ENCODE data around the gene PLCE1. TPM values are rescaled to one million over a fixed set of nuclear protein-coding genes. Genes with fewer than 3 reads are reported as not detected.

Gene PLCE1
- polyA plus RNA-seq, 1 experiment: 3.3 TPM

DNA sequence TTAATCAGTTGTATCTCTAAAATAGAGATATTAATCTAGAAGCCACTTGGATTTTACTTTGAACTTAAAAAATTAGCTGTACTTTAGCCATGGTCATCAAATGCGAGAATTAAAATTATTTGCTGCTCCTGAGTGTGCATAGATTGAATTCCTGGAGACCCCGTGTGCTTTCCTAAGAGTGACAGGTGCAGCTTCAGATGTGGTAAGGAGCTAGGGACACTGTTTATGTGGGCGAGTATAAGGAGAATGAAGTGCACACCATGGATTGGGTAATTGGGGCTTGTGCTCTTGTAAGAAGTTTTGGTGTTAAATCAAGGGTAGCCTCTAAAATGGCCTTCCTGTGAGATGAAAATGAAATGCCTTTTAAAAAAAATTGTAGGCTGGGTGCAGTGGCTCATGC is 9.8 kb downstream of the PLCE1 start:
- ChIA-PET CTCF (interaction anchor here (0.7 kb wide), 1 partner anchor 239 kb away, joined by 3 read pairs; no protein-coding TSS in a partner anchor), POLR2A (no interaction called here)
- Histone ChIP-seq H3K27me3 (ENCODE audit: control insufficient read depth, insufficient read depth, low read length) (no peaks in the 10 kb centered on the region), H3K36me3 (ENCODE audit: control insufficient read depth, insufficient read depth, low read length) (no peaks in the 10 kb centered on the region), H3K4me3 (ENCODE audit: low read depth, low read length) (no peak overlapping the region)
- no peak for TF ChIP-seq CTCF (IDR thresholded peaks at IDR 0.05; ENCODE audit: insufficient read depth, low read depth, low read length)
- DNase-seq (ENCODE audit: low read depth): no peak

- H3K27me3 ChIP-seq (ENCODE audit: control insufficient read depth, insufficient read depth, low read length): no peaks in the 10 kb centered on the region
- ChIA-PET POLR2A (no interaction called here), CTCF (no interaction called here)
- no peaks in the 10 kb centered on the region for H3K36me3 ChIP-seq (ENCODE audit: control insufficient read depth, insufficient read depth, low read length)
- DNase-seq (ENCODE audit: low read depth): no peak
- H3K4me3 ChIP-seq (ENCODE audit: low read depth, low read length): no peak overlapping the region
- no peak for TF ChIP-seq CTCF (IDR thresholded peaks at IDR 0.05; ENCODE audit: insufficient read depth, low read depth, low read length)
These were observed 11.3 kb downstream of the PLCE1 start for GRCh38 chr10:94005050-94005449.

GRCh38 chr10:94006591-94007550 is 13.1 kb downstream of the PLCE1 start:
- H3K4me3 ChIP-seq (ENCODE audit: low read depth, low read length): 0 out of 2 replicates have a peak overlapping the region, but pooled peaks have one; percentile 4

GRCh38 chr10:94008526-94008925 is 14.8 kb downstream of the PLCE1 start:
- DNase-seq (ENCODE audit: low read depth): no peak
- Histone ChIP-seq H3K4me3 (ENCODE audit: low read depth, low read length) (no peak overlapping the region), H3K27me3 (ENCODE audit: control insufficient read depth, insufficient read depth, low read length) (no peaks in the 10 kb centered on the region), H3K36me3 (ENCODE audit: control insufficient read depth, insufficient read depth, low read length) (no peaks in the 10 kb centered on the region)
- TF ChIP-seq CTCF (IDR thresholded peaks at IDR 0.05; ENCODE audit: insufficient read depth, low read depth, low read length): no peak
- POLR2A ChIA-PET: no interaction called here
- CTCF ChIA-PET: interaction anchor here (0.6 kb wide), 1 partner anchor 659 kb away, joined by 3 read pairs; no protein-coding TSS in a partner anchor

More at GRCh38 chr10:94006591-94007550, 13.1 kb downstream of the PLCE1 start:
- Histone ChIP-seq H3K27me3 (ENCODE audit: control insufficient read depth, insufficient read depth, low read length) (no peaks in the 10 kb centered on the region), H3K36me3 (ENCODE audit: control insufficient read depth, insufficient read depth, low read length) (no peaks in the 10 kb centered on the region)
- no peak for TF ChIP-seq CTCF (IDR thresholded peaks at IDR 0.05; ENCODE audit: insufficient read depth, low read depth, low read length)
- ChIA-PET POLR2A (no interaction called here), CTCF (interaction anchor here (0.6 to 2.0 kb wide), 4 partner anchors 10 to 313 kb away, joined by 3 to 5 read pairs (median 4); no protein-coding TSS in a partner anchor)
- peak; percentile 73 for DNase-seq (ENCODE audit: low read depth)

GRCh38 chr10:94010116-94010515 is 16.4 kb downstream of the PLCE1 start:
- H3K27me3 ChIP-seq (ENCODE audit: control insufficient read depth, insufficient read depth, low read length): no peaks in the 10 kb centered on the region
- POLR2A ChIA-PET: no interaction called here
- CTCF ChIA-PET: no interaction called here

More at GRCh38 chr10:94010116-94010515, 16.4 kb downstream of the PLCE1 start:
- H3K36me3 ChIP-seq (ENCODE audit: control insufficient read depth, insufficient read depth, low read length): no peaks in the 10 kb centered on the region
- no peak for DNase-seq (ENCODE audit: low read depth)
- TF ChIP-seq CTCF (IDR thresholded peaks at IDR 0.05; ENCODE audit: insufficient read depth, low read depth, low read length): no peak
- no peak overlapping the region for H3K4me3 ChIP-seq (ENCODE audit: low read depth, low read length)
